ENCODE data around the gene VAV2. TPM values are rescaled to one million over a fixed set of nuclear protein-coding genes. Genes with fewer than 3 reads are reported as not detected.

The VAV2 gene
- total and polyA plus RNA-seq, 9 of the 15 experiments (the other 6 are each of a cell fraction or from before 2014, with no cell fraction given), result 0.01 to 2.7 (median 1.0) TPM; not detected in 1

DNA sequence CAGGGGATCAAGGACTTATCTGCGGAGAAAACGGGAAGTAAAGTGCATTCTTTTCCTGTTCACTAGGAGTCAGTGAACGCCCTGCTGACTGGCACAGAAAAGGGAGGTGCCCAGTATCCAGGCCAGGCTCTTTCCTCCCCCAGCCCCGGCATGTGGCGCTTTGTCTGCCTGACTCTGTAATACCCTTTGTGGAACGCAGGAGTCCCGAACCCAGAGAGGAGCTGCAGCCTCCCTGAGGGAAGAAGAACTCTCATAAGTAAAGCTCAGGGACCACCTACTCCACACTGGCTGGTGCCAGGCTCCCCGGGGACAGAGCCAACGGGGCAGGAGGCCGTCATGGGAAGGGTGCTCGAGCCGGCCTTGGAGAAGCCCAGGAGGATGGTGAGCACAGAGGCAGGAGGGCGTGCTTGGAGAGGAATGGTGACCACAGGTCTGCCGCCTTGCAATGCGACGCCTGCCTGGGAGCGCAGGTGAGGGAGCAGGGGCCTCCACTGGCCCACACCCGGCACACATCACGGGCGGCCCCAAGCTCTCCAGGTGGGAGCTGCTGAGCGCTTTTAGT, 31.5 kb downstream of the VAV2 start:
- BruUV-seq (replicated peaks), result no TSS peak
- CTCF ChIA-PET (ENCODE audit: low intra/inter-chr PET ratio), result interaction anchor here (0.6 kb wide), 1 partner anchor 1381 kb away, joined by 5 read pairs; no protein-coding TSS in a partner anchor
- TF ChIP-seq KAT7 (CRISPR knock-in tag; IDR thresholded peaks at IDR 0.05; ENCODE audit: borderline replicate concordance) (no peak), CCNT2 (IDR thresholded peaks at IDR 0.05; ENCODE audit: borderline replicate concordance, extremely low read depth, insufficient read length, low read depth, low read length) (no peak), CHAMP1 (IDR thresholded peaks at IDR 0.05) (no peak), MTA2 (IDR thresholded peaks at IDR 0.05; ENCODE audit: low read depth) (no peak), CEBPZ (IDR thresholded peaks at IDR 0.05; ENCODE audit: borderline replicate concordance, low read depth, low read length) (no peak), ZBTB1 (CRISPR knock-in tag; IDR thresholded peaks at IDR 0.05; ENCODE audit: borderline replicate concordance, low read depth) (no peak), POLR2AphosphoS2 (IDR thresholded peaks at IDR 0.05; ENCODE audit: low read length) (no peak)
- TF ChIP-seq, protein P1, sequence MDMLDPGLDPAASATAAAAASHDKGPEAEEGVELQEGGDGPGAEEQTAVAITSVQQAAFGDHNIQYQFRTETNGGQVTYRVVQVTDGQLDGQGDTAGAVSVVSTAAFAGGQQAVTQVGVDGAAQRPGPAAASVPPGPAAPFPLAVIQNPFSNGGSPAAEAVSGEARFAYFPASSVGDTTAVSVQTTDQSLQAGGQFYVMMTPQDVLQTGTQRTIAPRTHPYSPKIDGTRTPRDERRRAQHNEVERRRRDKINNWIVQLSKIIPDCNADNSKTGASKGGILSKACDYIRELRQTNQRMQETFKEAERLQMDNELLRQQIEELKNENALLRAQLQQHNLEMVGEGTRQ (CRISPR knock-in tag; IDR thresholded peaks at IDR 0.05), result no peak
- TF ChIP-seq, protein P2, sequence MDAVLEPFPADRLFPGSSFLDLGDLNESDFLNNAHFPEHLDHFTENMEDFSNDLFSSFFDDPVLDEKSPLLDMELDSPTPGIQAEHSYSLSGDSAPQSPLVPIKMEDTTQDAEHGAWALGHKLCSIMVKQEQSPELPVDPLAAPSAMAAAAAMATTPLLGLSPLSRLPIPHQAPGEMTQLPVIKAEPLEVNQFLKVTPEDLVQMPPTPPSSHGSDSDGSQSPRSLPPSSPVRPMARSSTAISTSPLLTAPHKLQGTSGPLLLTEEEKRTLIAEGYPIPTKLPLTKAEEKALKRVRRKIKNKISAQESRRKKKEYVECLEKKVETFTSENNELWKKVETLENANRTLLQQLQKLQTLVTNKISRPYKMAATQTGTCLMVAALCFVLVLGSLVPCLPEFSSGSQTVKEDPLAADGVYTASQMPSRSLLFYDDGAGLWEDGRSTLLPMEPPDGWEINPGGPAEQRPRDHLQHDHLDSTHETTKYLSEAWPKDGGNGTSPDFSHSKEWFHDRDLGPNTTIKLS (IDR thresholded peaks at IDR 0.05; ENCODE audit: borderline replicate concordance, low read depth), result no peak
- TF ChIP-seq, protein P3, sequence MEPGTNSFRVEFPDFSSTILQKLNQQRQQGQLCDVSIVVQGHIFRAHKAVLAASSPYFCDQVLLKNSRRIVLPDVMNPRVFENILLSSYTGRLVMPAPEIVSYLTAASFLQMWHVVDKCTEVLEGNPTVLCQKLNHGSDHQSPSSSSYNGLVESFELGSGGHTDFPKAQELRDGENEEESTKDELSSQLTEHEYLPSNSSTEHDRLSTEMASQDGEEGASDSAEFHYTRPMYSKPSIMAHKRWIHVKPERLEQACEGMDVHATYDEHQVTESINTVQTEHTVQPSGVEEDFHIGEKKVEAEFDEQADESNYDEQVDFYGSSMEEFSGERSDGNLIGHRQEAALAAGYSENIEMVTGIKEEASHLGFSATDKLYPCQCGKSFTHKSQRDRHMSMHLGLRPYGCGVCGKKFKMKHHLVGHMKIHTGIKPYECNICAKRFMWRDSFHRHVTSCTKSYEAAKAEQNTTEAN (CRISPR knock-in tag; IDR thresholded peaks at IDR 0.05), result no peak

More for the DNA sequence above, 31.5 kb downstream of the VAV2 start:
- no peak overlapping the region for H3K4me3 ChIP-seq
- DNase-seq (ENCODE audit: extremely low read depth in 1 of 4, low spot score in 3 of 4), result no peak
- H3K9me3 ChIP-seq (replicated peaks; ENCODE audit: control insufficient read depth, insufficient read depth, low read depth, low read length), result peaks cover 3% of the 10 kb centered on the region
- POLR2A ChIA-PET, result interaction anchor here (0.6 to 1.3 kb wide), 2 partner anchors 17 to 502 kb away, joined by 3 to 4 read pairs; no protein-coding TSS in a partner anchor
- no peaks in the 10 kb centered on the region for H3K79me2 ChIP-seq (ENCODE audit: control insufficient read depth, insufficient read depth, low read length)
- no peak overlapping the region for H2AFZ ChIP-seq (ENCODE audit: low read depth, low read length)
- H3K9me1 ChIP-seq (ENCODE audit: control insufficient read depth, insufficient read depth, low read length), result peaks cover 4% of the 10 kb centered on the region
- ATAC-seq, result no peak
- H3K4me1 ChIP-seq (replicated peaks in 1 of 2; ENCODE audit: control insufficient read depth in 2 of 2, insufficient read depth in 2 of 2, low read length in 2 of 2), result peaks cover 0 to 8% of the 10 kb centered on the region in 2 experiments; a peak in 2 of 5 replicates
- intact Hi-C loops (cut with micrococcal nuclease) (no loop called here), in situ Hi-C loops (cut with MboI) (no loop called here)
- H4K20me1 ChIP-seq (replicated peaks; ENCODE audit: control insufficient read depth, insufficient read depth, low read length), result peaks cover 16% of the 10 kb centered on the region; the same call in 1 of the 2 replicates
- 2% methylated on average over 21 of the region's 21 CpGs for WGBS (ENCODE audit: insufficient coverage, low coverage, missing lambda C conversion rate)
- no peak overlapping the region for H3K9ac ChIP-seq (ENCODE audit: insufficient read depth in 1 of 2, low read depth in 2 of 2, low read length in 2 of 2)
- no peak overlapping the region for H3K4me2 ChIP-seq (ENCODE audit: insufficient read depth, low read length)
- H3K27me3 ChIP-seq (ENCODE audit: control insufficient read depth in 2 of 2, insufficient read depth in 2 of 2, low read length in 2 of 2), result peaks cover 9 to 49% of the 10 kb centered on the region in 2 experiments; a peak in 4 of 5 replicates
- H3K36me3 ChIP-seq (ENCODE audit: control insufficient read depth, insufficient read depth, low read length), result no peaks in the 10 kb centered on the region
- H3K27ac ChIP-seq (ENCODE audit: extremely low read depth, low read depth, low read length), result no peak overlapping the region
- FAIRE-seq, result no peak

Data from K562 (cell line).